K562 (cell line): Measurements from ENCODE around the gene EMILIN3. TPM values are rescaled to one million over a fixed set of nuclear protein-coding genes. Genes with fewer than 3 reads are reported as not detected.

Source experiments
- ATF6 ChIP-seq: sonication (generic); formaldehyde crosslinking; IDR thresholded peaks from 2 replicates; pipeline ENCODE4 v1.4.0; 2020; ENCODE audit warnings: mild to moderate bottlenecking, missing genetic modification reagents
- CBFA2T3 ChIP-seq: fragments of 450-650 bp; IDR thresholded peaks from 2 replicates; pipeline ENCODE4 v1.6.1; 2017
- ETV5 ChIP-seq: sonication (generic); formaldehyde crosslinking; IDR thresholded peaks from 2 replicates; pipeline ENCODE4 v1.4.0; 2020; ENCODE audit warnings: low read depth, mild to moderate bottlenecking, missing genetic modification reagents
- FOXP1 ChIP-seq: sonication (generic); formaldehyde crosslinking; IDR thresholded peaks from 2 replicates; pipeline ENCODE4 v1.8.0; 2022; ENCODE audit warnings: mild to moderate bottlenecking, missing genetic modification reagents
- NFRKB ChIP-seq: fragments of 450-650 bp; IDR thresholded peaks from 2 replicates; pipeline ENCODE4 v1.6.1; 2016; ENCODE audit warnings: low read depth
- POLR3G ChIP-seq: IDR thresholded peaks from 2 replicates; pipeline ENCODE4 v1.6.1; 2011; ENCODE audit not compliant: insufficient read length, insufficient replicate concordance; ENCODE audit errors: extremely low read depth
- TAF9B ChIP-seq: fragments of 450-650 bp; IDR thresholded peaks from 2 replicates; pipeline ENCODE4 v1.6.1; 2018; ENCODE audit warnings: mild to moderate bottlenecking; ENCODE audit not compliant: partially characterized antibody
- TBP ChIP-seq: optimal IDR thresholded peaks from 2 replicates; pipeline ENCODE3; 2011; ENCODE audit warnings: low read depth, low read length, improper control_type of control experiment
- ZBTB34 ChIP-seq: fragments of 250-450 bp; sonication (Bioruptor Pico); IDR thresholded peaks from 2 replicates; pipeline ENCODE4 v1.8.0; 2021; ENCODE audit warnings: mild to moderate bottlenecking, moderate library complexity
- ZBTB9 ChIP-seq: fragments of 450-650 bp; formaldehyde crosslinking; IDR thresholded peaks from 2 replicates; pipeline ENCODE4 v1.4.0; 2020; ENCODE audit warnings: mild to moderate bottlenecking, moderate library complexity
- ZC3H4 ChIP-seq: sonication (generic); formaldehyde crosslinking; IDR thresholded peaks from 2 replicates; pipeline ENCODE4 v1.9.0; 2021; ENCODE audit warnings: missing genetic modification reagents, borderline replicate concordance
- polyA plus RNA-seq, 8 experiments: library from polyadenylated mRNA; depleted of rRNA in 4 of 8; stranded (reverse) in 5 of 8; unstranded in 3 of 8; fragments of >200 nt; fragmentation: Nextera tagmentation in 2 of 8; fragmentation: Illumina TruSeq in 1 of 8; extraction: Ambion mirVana in 2 of 8; extraction: Trizol in 1 of 8; gene quantifications; 2 replicates each; pipeline versions ENCODE4 v1.2.1 to v1.2.3, GENCODE V29; 2011 to 2014; ENCODE audit warnings: inconsistent platforms in 1 of 8, missing spikeins in 1 of 8
- total RNA-seq, 7 experiments: library from RNA; depleted of rRNA in 6 of 7; stranded (reverse); fragments of >200 nt in 6 of 7; fragmentation: Illumina TruSeq in 2 of 7; extraction: Trizol in 2 of 7; gene quantifications; 2 replicates each; pipeline versions ENCODE4 v1.2.1 to v1.2.3, GENCODE V29; 2011 to 2021; ENCODE audit warnings: low replicate concordance in 1 of 7
- TF ChIP-seq, protein P1 (sequence below): fragments of 200-800 bp; sonication (Bioruptor generic); IDR thresholded peaks from 2 replicates; pipeline ENCODE4 v1.6.1; 2017; ENCODE audit warnings: missing genetic modification characterization, missing compliant biosample characterization
- TF ChIP-seq, protein P2 (sequence below), 2 experiments: fragments of 150-350 bp in 1 of 2; IDR thresholded peaks; 2 replicates each; pipeline ENCODE4 v1.6.1; 2012 to 2016; ENCODE audit warnings: low read depth in 2 of 2, low read length in 2 of 2, mild to moderate bottlenecking in 1 of 2, moderate library complexity in 1 of 2
- TF ChIP-seq, protein P3 (sequence below), 2 experiments: IDR thresholded peaks; 2 replicates each; pipeline ENCODE4 v1.6.1; 2011; ENCODE audit warnings: borderline replicate concordance in 1 of 2, control low read depth in 1 of 2, low read depth in 1 of 2, low read length in 1 of 2, mild to moderate bottlenecking in 1 of 2, mixed read lengths in 1 of 2, moderate library complexity in 1 of 2; ENCODE audit not compliant: insufficient read depth in 1 of 2, insufficient read length in 1 of 2, poor library complexity in 1 of 2, severe bottlenecking in 1 of 2; ENCODE audit errors: extremely low read depth in 1 of 2

EMILIN3 gene
- total and polyA plus RNA-seq, 9 of the 15 experiments (the other 6 are each of a cell fraction or from before 2014, with no cell fraction given) = 0.01 to 0.07 TPM; not detected in 7

- TF ChIP-seq POLR3G = no peak
- TF ChIP-seq CBFA2T3 = no peak
- TF ChIP-seq, protein P1, sequence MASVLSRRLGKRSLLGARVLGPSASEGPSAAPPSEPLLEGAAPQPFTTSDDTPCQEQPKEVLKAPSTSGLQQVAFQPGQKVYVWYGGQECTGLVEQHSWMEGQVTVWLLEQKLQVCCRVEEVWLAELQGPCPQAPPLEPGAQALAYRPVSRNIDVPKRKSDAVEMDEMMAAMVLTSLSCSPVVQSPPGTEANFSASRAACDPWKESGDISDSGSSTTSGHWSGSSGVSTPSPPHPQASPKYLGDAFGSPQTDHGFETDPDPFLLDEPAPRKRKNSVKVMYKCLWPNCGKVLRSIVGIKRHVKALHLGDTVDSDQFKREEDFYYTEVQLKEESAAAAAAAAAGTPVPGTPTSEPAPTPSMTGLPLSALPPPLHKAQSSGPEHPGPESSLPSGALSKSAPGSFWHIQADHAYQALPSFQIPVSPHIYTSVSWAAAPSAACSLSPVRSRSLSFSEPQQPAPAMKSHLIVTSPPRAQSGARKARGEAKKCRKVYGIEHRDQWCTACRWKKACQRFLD = no peak
- TF ChIP-seq ZBTB34 (CRISPR knock-in tag) = no peak
- peak; percentile 54; the same call in 1 of the 2 replicates for TF ChIP-seq ETV5
- TF ChIP-seq ZC3H4 (CRISPR knock-in tag) = no peak
- peak; percentile 78 for TF ChIP-seq TBP
- TF ChIP-seq ZBTB9 (CRISPR knock-in tag) = no peak
- TF ChIP-seq, protein P2, sequence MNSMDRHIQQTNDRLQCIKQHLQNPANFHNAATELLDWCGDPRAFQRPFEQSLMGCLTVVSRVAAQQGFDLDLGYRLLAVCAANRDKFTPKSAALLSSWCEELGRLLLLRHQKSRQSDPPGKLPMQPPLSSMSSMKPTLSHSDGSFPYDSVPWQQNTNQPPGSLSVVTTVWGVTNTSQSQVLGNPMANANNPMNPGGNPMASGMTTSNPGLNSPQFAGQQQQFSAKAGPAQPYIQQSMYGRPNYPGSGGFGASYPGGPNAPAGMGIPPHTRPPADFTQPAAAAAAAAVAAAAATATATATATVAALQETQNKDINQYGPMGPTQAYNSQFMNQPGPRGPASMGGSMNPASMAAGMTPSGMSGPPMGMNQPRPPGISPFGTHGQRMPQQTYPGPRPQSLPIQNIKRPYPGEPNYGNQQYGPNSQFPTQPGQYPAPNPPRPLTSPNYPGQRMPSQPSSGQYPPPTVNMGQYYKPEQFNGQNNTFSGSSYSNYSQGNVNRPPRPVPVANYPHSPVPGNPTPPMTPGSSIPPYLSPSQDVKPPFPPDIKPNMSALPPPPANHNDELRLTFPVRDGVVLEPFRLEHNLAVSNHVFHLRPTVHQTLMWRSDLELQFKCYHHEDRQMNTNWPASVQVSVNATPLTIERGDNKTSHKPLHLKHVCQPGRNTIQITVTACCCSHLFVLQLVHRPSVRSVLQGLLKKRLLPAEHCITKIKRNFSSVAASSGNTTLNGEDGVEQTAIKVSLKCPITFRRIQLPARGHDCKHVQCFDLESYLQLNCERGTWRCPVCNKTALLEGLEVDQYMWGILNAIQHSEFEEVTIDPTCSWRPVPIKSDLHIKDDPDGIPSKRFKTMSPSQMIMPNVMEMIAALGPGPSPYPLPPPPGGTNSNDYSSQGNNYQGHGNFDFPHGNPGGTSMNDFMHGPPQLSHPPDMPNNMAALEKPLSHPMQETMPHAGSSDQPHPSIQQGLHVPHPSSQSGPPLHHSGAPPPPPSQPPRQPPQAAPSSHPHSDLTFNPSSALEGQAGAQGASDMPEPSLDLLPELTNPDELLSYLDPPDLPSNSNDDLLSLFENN (IDR thresholded peaks at IDR 0.05; ENCODE audit: low read depth in 2 of 2, low read length in 2 of 2) = no peak
- TF ChIP-seq, protein P3, sequence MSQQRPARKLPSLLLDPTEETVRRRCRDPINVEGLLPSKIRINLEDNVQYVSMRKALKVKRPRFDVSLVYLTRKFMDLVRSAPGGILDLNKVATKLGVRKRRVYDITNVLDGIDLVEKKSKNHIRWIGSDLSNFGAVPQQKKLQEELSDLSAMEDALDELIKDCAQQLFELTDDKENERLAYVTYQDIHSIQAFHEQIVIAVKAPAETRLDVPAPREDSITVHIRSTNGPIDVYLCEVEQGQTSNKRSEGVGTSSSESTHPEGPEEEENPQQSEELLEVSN (IDR thresholded peaks at IDR 0.05; ENCODE audit: borderline replicate concordance in 1 of 2, extremely low read depth in 1 of 2, insufficient read depth in 1 of 2, insufficient read length in 1 of 2, low read depth in 1 of 2, low read length in 1 of 2, poor library complexity in 1 of 2, severe bottlenecking in 1 of 2) = peak; percentile 15 to 46
- TF ChIP-seq FOXP1 (CRISPR knock-in tag) = no peak
- no peak for TF ChIP-seq NFRKB
- no peak for TF ChIP-seq ATF6 (CRISPR knock-in tag)
- TF ChIP-seq TAF9B = no peak
Measured at GRCh38 chr20:41340327-41341055, 26.1 kb downstream of the EMILIN3 start, which contains the start of gene LPIN3 (continued).
